ENCODE measurements around the gene ASAP3.

GRCh38 chr1:23401313-23401712 lies 82.7 kb downstream of the ASAP3 start:
- TF ChIP-seq, protein P1, sequence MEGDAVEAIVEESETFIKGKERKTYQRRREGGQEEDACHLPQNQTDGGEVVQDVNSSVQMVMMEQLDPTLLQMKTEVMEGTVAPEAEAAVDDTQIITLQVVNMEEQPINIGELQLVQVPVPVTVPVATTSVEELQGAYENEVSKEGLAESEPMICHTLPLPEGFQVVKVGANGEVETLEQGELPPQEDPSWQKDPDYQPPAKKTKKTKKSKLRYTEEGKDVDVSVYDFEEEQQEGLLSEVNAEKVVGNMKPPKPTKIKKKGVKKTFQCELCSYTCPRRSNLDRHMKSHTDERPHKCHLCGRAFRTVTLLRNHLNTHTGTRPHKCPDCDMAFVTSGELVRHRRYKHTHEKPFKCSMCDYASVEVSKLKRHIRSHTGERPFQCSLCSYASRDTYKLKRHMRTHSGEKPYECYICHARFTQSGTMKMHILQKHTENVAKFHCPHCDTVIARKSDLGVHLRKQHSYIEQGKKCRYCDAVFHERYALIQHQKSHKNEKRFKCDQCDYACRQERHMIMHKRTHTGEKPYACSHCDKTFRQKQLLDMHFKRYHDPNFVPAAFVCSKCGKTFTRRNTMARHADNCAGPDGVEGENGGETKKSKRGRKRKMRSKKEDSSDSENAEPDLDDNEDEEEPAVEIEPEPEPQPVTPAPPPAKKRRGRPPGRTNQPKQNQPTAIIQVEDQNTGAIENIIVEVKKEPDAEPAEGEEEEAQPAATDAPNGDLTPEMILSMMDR (IDR thresholded peaks at IDR 0.05; ENCODE audit: poor library complexity): no peak
- no peak for TF ChIP-seq EZH2 (IDR thresholded peaks at IDR 0.05; ENCODE audit: borderline replicate concordance)
- TF ChIP-seq EZH2phosphoT487 (IDR thresholded peaks at IDR 0.05; ENCODE audit: low read depth, severe bottlenecking, unreplicated experiment): no peak

Data from hepatocyte (in vitro differentiated cells).